IMR-90 (cell line): ENCODE data around the gene DPH3. TPM values are rescaled to one million over a fixed set of nuclear protein-coding genes. Genes with fewer than 3 reads are reported as not detected.

Experiments used
- ATAC-seq: fragments of 200-7000 bp; cut with Tn5 transposase; 2 replicates; pipeline ENCODE4 v1.9.1; 2020; ENCODE audit warnings: low read depth, mild to moderate bottlenecking, moderate library complexity
- BruUV-seq: library from RNA; stranded (reverse); fragments of 400-500 nt; replicated peaks from 2 replicates; lab custom pipeline; 2021; lab: Mats Ljungman, UMichigan
- CTCF ChIA-PET: fragments of 300-600 bp; formaldehyde crosslinking; extraction: SDS; loops from one replicate; lab custom pipeline; 2021; ENCODE audit warnings: antibody characterized with exemption; lab: Yijun Ruan, JAX
- POLR2A ChIA-PET: fragments of 300-600 bp; sonication (Branson Sonifier 250); formaldehyde crosslinking; loops from one replicate; lab custom pipeline; 2022; ENCODE audit warnings: antibody characterized with exemption; ENCODE audit not compliant: unreplicated experiment; lab: Charles Lee
- DNase-seq: peaks from one replicate; pipeline ENCODE4 v3.0.0; 2013
- H2AFZ ChIP-seq: replicated peaks from 2 replicates; pipeline ENCODE3; 2013; ENCODE audit warnings: low read length, mild to moderate bottlenecking; ENCODE audit not compliant: poor library complexity
- H2AK5ac ChIP-seq: 2 replicates; pipeline ENCODE4 v1.6.1; 2013; ENCODE audit warnings: low read depth, low read length, inconsistent platforms
- H2AK9ac ChIP-seq: replicated peaks from 2 replicates; pipeline ENCODE3; 2013; ENCODE audit warnings: mild to moderate bottlenecking, low read depth, low read length, moderate library complexity; ENCODE audit not compliant: poor library complexity
- H2BK120ac ChIP-seq: 2 replicates; pipeline ENCODE4 v1.6.1; 2013; ENCODE audit warnings: low read depth, low read length, inconsistent platforms
- H2BK15ac ChIP-seq: 3 replicates; pipeline ENCODE4 v1.6.1; 2013; ENCODE audit warnings: low read depth, low read length, inconsistent platforms
- H2BK20ac ChIP-seq: 2 replicates; pipeline ENCODE4 v1.6.1; 2013; ENCODE audit warnings: low read depth, mild to moderate bottlenecking, inconsistent platforms, low read length, moderate library complexity
- H2BK5ac ChIP-seq: 2 replicates; pipeline ENCODE4 v1.6.1; 2013; ENCODE audit warnings: mild to moderate bottlenecking, low read depth, low read length, inconsistent platforms; ENCODE audit not compliant: poor library complexity, severe bottlenecking
- H3K14ac ChIP-seq: replicated peaks from 2 replicates; pipeline ENCODE4 v1.6.1; 2013; ENCODE audit warnings: low read depth, low read length, inconsistent platforms
- H3K18ac ChIP-seq: 2 replicates; pipeline ENCODE4 v1.6.1; 2013; ENCODE audit warnings: low read depth, low read length, control low read depth
- H3K23ac ChIP-seq: 2 replicates; pipeline ENCODE4 v1.6.1; 2013; ENCODE audit warnings: low read depth, low read length, inconsistent platforms
- H3K27ac ChIP-seq: 2 replicates; pipeline ENCODE4 v1.5.1; 2013; ENCODE audit warnings: mild to moderate bottlenecking, control low read depth, low read length; ENCODE audit not compliant: insufficient read depth
- H3K27me3 ChIP-seq: 2 replicates; pipeline ENCODE4 v1.6.1; 2013; ENCODE audit warnings: low read length; ENCODE audit not compliant: control insufficient read depth, insufficient read depth
- H3K36me3 ChIP-seq: 2 replicates; pipeline ENCODE4 v1.6.1; 2013; ENCODE audit warnings: low read length, mixed read lengths; ENCODE audit not compliant: control insufficient read depth, insufficient read depth
- H3K4ac ChIP-seq: 2 replicates; pipeline ENCODE4 v1.6.1; 2013; ENCODE audit warnings: low read depth, low read length, inconsistent platforms
- H3K4me1 ChIP-seq: 2 replicates; pipeline ENCODE4 v1.6.1; 2013; ENCODE audit warnings: low read length, mixed read lengths; ENCODE audit not compliant: control insufficient read depth, insufficient read depth
- H3K4me2 ChIP-seq: 2 replicates; pipeline ENCODE4 v1.6.1; 2013; ENCODE audit warnings: low read depth, mild to moderate bottlenecking, control low read depth, low read length, moderate library complexity
- H3K4me3 ChIP-seq: 2 replicates; pipeline ENCODE4 v1.5.1; 2013; ENCODE audit warnings: low read depth, mild to moderate bottlenecking, control low read depth, low read length, moderate library complexity; ENCODE audit not compliant: insufficient read depth
- H3K56ac ChIP-seq: 2 replicates; pipeline ENCODE4 v1.6.1; 2013; ENCODE audit warnings: low read length, inconsistent platforms; ENCODE audit not compliant: insufficient read depth; ENCODE audit errors: extremely low read depth
- H3K79me1 ChIP-seq, 2 experiments: 2 replicates each; pipeline ENCODE4 v1.6.1; 2013; ENCODE audit warnings: low read length in 2 of 2, inconsistent platforms in 1 of 2, low read depth in 1 of 2
- H3K9ac ChIP-seq: 2 replicates; pipeline ENCODE4 v1.6.1; 2013; ENCODE audit warnings: low read depth, low read length, control low read depth
- H3K9me1 ChIP-seq: 2 replicates; pipeline ENCODE4 v1.6.1; 2013; ENCODE audit warnings: low read length, inconsistent platforms; ENCODE audit not compliant: insufficient read depth
- H3K9me3 ChIP-seq: 2 replicates; pipeline ENCODE4 v1.6.1; 2013; ENCODE audit warnings: low read length; ENCODE audit not compliant: control insufficient read depth, insufficient read depth
- H4K20me1 ChIP-seq: 2 replicates; pipeline ENCODE4 v1.6.1; 2013; ENCODE audit warnings: low read length, inconsistent platforms; ENCODE audit not compliant: insufficient read depth
- H4K5ac ChIP-seq: 2 replicates; pipeline ENCODE4 v1.6.1; 2013; ENCODE audit warnings: mild to moderate bottlenecking, low read depth, low read length, control low read depth
- H4K8ac ChIP-seq, 2 experiments: 2 replicates each; pipeline ENCODE4 v1.6.1; 2013; ENCODE audit warnings: low read depth in 2 of 2, low read length in 2 of 2, control low read depth in 1 of 2, inconsistent platforms in 1 of 2
- H4K91ac ChIP-seq: 2 replicates; pipeline ENCODE4 v1.6.1; 2013; ENCODE audit warnings: low read depth, low read length, inconsistent platforms; ENCODE audit not compliant: insufficient read depth
- BHLHE40 ChIP-seq: fragments of 150-350 bp; IDR thresholded peaks from 2 replicates; pipeline ENCODE4 v1.6.1; 2016; ENCODE audit warnings: mild to moderate bottlenecking, low read depth, low read length
- CEBPB ChIP-seq: IDR thresholded peaks from 2 replicates; pipeline ENCODE4 v1.6.1; 2012; ENCODE audit warnings: low read depth, low read length, improper control_type of control experiment
- CHD1 ChIP-seq: IDR thresholded peaks from 2 replicates; pipeline ENCODE4 v1.6.1; 2012; ENCODE audit warnings: low read depth, low read length, improper control_type of control experiment
- FOS ChIP-seq: fragments of 150-350 bp; IDR thresholded peaks from 2 replicates; pipeline ENCODE4 v1.6.1; 2016; ENCODE audit warnings: low read depth, low read length
- MAFK ChIP-seq: IDR thresholded peaks from 2 replicates; pipeline ENCODE4 v1.6.1; 2012; ENCODE audit warnings: low read depth, low read length, improper control_type of control experiment
- MAZ ChIP-seq: IDR thresholded peaks from 2 replicates; pipeline ENCODE4 v1.6.1; 2012; ENCODE audit warnings: low read depth, mild to moderate bottlenecking, low read length, improper control_type of control experiment, moderate library complexity, borderline replicate concordance
- MXI1 ChIP-seq: IDR thresholded peaks from 2 replicates; pipeline ENCODE4 v1.6.1; 2012; ENCODE audit warnings: low read depth, mild to moderate bottlenecking, low read length, moderate library complexity, borderline replicate concordance
- NFE2L2 ChIP-seq: fragments of 150-350 bp; IDR thresholded peaks from 2 replicates; pipeline ENCODE4 v1.6.1; 2016; ENCODE audit warnings: low read depth, mild to moderate bottlenecking, low read length
- POLR2A ChIP-seq: IDR thresholded peaks from 2 replicates; pipeline ENCODE4 v1.6.1; 2012; ENCODE audit warnings: mild to moderate bottlenecking, low read depth, low read length
- RAD21 ChIP-seq: IDR thresholded peaks from 2 replicates; pipeline ENCODE4 v1.6.1; 2012; ENCODE audit warnings: low read length, improper control_type of control experiment
- RCOR1 ChIP-seq: IDR thresholded peaks from 2 replicates; pipeline ENCODE4 v1.6.1; 2012; ENCODE audit warnings: mild to moderate bottlenecking, low read length, improper control_type of control experiment; ENCODE audit not compliant: insufficient replicate concordance
- RFX5 ChIP-seq: IDR thresholded peaks from 2 replicates; pipeline ENCODE4 v1.8.0; 2012; ENCODE audit warnings: low read depth, mild to moderate bottlenecking, low read length, moderate library complexity
- SMC3 ChIP-seq: fragments of 150-350 bp; IDR thresholded peaks from 2 replicates; pipeline ENCODE4 v1.6.1; 2016; ENCODE audit warnings: low read depth, mild to moderate bottlenecking, antibody characterized with exemption, low read length, moderate library complexity
- whole genome bisulfite sequencing, 2 experiments: methylation state at CpG; one replicate each; pipeline versions ENCODE4 v1.1.5 to v1.1.7; 2013; ENCODE audit warnings: missing lambda C conversion rate in 2 of 2; ENCODE audit not compliant: insufficient read length in 1 of 2; ENCODE audit errors: extremely low coverage in 2 of 2; 5-methylcytosine and 5-hydroxymethylcytosine counted together
- dilution Hi-C: fragments of 300-500 bp; cut with HindIII; formaldehyde crosslinking; loops from one replicate; pipeline ENCODE4 v1.14.3; 2018; ENCODE audit warnings: low sequenced_read_pairs; ENCODE audit not compliant: unreplicated experiment
- in situ Hi-C: fragments of 300-500 bp; cut with MboI; formaldehyde crosslinking; loops from 3 replicates; pipeline ENCODE4 v1.14.3; 2019; ENCODE audit warnings: low sequenced_read_pairs, inconsistent platforms, mixed read lengths
- intact Hi-C: fragments of 100-400 bp; cut with micrococcal nuclease; formaldehyde crosslinking; loops from 2 replicates; pipeline ENCODE4 v1.10.0; 2022
- polyA plus RNA-seq, 3 experiments: library from polyadenylated mRNA; depleted of rRNA; stranded (reverse); fragments of >200 nt; gene quantifications; 2 replicates each; pipeline ENCODE4 v1.2.3, GENCODE V29; 2012; ENCODE audit warnings: low replicate concordance in 1 of 3
- total RNA-seq: library from RNA; depleted of rRNA; stranded (reverse); fragments of >200 nt; gene quantifications from 2 replicates; pipeline ENCODE4 v1.2.3, GENCODE V29; 2012
- TF ChIP-seq, protein P1 (sequence below): fragments of 150-350 bp; IDR thresholded peaks from 2 replicates; pipeline ENCODE4 v1.6.1; 2016; ENCODE audit warnings: low read depth, mild to moderate bottlenecking, low read length, moderate library complexity, borderline replicate concordance
- TF ChIP-seq, protein P2 (sequence below): fragments of 150-350 bp; IDR thresholded peaks from 2 replicates; pipeline ENCODE4 v1.6.1; 2017; ENCODE audit warnings: mild to moderate bottlenecking, antibody characterized with exemption, low read length, low read depth
- TF ChIP-seq, protein P3 (sequence below): conservative IDR thresholded peaks from 2 replicates; pipeline ENCODE4 v1.5.1; 2012; ENCODE audit warnings: mild to moderate bottlenecking, low read depth, low read length, improper control_type of control experiment

Gene DPH3
- total and polyA plus RNA-seq, 2 of the 4 experiments (the other 2 are of a cell fraction) = 12.9 to 32.1 TPM

DNA sequence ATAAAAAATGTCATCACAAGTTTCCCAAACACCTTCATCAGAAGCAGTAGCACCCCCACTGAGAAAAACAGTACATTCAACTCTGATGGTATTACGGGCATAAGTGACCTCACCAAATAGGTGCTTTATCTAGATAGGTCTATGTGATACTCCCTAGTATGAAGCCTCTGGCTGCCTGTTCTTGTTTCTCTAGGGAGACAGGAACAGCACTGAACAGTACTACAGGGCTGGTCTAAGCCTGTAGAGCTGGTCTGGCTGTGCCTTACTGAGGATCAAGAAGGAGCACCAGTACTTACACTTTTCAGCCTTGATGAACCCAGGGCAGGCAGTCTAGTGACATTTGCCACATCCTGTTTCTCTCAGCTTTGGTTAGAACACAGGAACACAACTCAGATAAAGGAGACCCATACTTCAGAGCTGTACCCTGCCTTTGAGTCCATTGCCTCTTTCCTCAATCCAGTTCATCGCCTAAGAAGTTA, 36.2 kb upstream of the DPH3 start:
- Histone ChIP-seq H3K4ac (no peak overlapping the region), H3K4me1 (0 out of 2 replicates have a peak, but pooled peaks cover 2% of the 10 kb centered on the region), H4K5ac (no peak overlapping the region), H3K27me3 (no peaks in the 10 kb centered on the region), H2BK15ac (no peak overlapping the region), H3K18ac (no peak overlapping the region), H3K9me1 (peaks cover 6% of the 10 kb centered on the region), H3K4me3 (no peak overlapping the region), H2BK20ac (no peak overlapping the region), H3K4me2 (no peak overlapping the region), H2AFZ (no peak overlapping the region), H3K36me3 (peaks cover 6% of the 10 kb centered on the region; the same call in 1 of the 2 replicates), H3K9me3 (no peaks in the 10 kb centered on the region), H3K27ac (no peak overlapping the region), H3K9ac (no peak overlapping the region), H2AK5ac (no peak overlapping the region), H3K14ac (no peak overlapping the region), H3K79me1 (no peaks in the 10 kb centered on the region), H4K91ac (no peak overlapping the region), H2BK5ac (no peak overlapping the region), H2BK120ac (no peak overlapping the region), H3K56ac (no peak overlapping the region), H4K20me1 (no peaks in the 10 kb centered on the region), H2AK9ac (no peak overlapping the region), H4K8ac (no peak overlapping the region), H3K23ac (no peak overlapping the region)
- intact Hi-C loops = no loop called here
- ChIA-PET POLR2A (no interaction called here), CTCF (no interaction called here)
- dilution Hi-C loops = no loop called here
- DNase-seq (no peak), ATAC-seq (no peak)
- no peak for TF ChIP-seq RCOR1
- TF ChIP-seq RFX5 = no peak
- no peak for TF ChIP-seq CHD1
- TF ChIP-seq NFE2L2 = no peak
- TF ChIP-seq POLR2A = no peak
- TF ChIP-seq SMC3 = no peak
- no peak for TF ChIP-seq MXI1
- TF ChIP-seq, protein P1, sequence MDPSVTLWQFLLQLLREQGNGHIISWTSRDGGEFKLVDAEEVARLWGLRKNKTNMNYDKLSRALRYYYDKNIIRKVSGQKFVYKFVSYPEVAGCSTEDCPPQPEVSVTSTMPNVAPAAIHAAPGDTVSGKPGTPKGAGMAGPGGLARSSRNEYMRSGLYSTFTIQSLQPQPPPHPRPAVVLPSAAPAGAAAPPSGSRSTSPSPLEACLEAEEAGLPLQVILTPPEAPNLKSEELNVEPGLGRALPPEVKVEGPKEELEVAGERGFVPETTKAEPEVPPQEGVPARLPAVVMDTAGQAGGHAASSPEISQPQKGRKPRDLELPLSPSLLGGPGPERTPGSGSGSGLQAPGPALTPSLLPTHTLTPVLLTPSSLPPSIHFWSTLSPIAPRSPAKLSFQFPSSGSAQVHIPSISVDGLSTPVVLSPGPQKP = no peak
- no peak for TF ChIP-seq FOS
- TF ChIP-seq RAD21 = no peak
- TF ChIP-seq MAFK = no peak
- TF ChIP-seq BHLHE40 = no peak
- TF ChIP-seq MAZ = no peak
- TF ChIP-seq, protein P2, sequence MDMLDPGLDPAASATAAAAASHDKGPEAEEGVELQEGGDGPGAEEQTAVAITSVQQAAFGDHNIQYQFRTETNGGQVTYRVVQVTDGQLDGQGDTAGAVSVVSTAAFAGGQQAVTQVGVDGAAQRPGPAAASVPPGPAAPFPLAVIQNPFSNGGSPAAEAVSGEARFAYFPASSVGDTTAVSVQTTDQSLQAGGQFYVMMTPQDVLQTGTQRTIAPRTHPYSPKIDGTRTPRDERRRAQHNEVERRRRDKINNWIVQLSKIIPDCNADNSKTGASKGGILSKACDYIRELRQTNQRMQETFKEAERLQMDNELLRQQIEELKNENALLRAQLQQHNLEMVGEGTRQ = no peak
- TF ChIP-seq, protein P3, sequence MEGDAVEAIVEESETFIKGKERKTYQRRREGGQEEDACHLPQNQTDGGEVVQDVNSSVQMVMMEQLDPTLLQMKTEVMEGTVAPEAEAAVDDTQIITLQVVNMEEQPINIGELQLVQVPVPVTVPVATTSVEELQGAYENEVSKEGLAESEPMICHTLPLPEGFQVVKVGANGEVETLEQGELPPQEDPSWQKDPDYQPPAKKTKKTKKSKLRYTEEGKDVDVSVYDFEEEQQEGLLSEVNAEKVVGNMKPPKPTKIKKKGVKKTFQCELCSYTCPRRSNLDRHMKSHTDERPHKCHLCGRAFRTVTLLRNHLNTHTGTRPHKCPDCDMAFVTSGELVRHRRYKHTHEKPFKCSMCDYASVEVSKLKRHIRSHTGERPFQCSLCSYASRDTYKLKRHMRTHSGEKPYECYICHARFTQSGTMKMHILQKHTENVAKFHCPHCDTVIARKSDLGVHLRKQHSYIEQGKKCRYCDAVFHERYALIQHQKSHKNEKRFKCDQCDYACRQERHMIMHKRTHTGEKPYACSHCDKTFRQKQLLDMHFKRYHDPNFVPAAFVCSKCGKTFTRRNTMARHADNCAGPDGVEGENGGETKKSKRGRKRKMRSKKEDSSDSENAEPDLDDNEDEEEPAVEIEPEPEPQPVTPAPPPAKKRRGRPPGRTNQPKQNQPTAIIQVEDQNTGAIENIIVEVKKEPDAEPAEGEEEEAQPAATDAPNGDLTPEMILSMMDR = no peak
- TF ChIP-seq CEBPB = no peak
- no CpG with 5 or more reads among the region's 2 CpGs for WGBS, 2 experiments
- in situ Hi-C loops = no loop called here
- no TSS peak for BruUV-seq
